ENCODE results near the gene MOGAT2. TPM values are rescaled to one million over a fixed set of nuclear protein-coding genes. Genes with fewer than 3 reads are reported as not detected.

The MOGAT2 gene
- total RNA-seq, 1 experiment from 2014 or later = 0.39 TPM

- H3K27me3 Mint-ChIP-seq (ENCODE audit: insufficient read depth, unreplicated experiment) = no peaks in the 10 kb centered on the region
- no peaks in the 10 kb centered on the region for H3K36me3 ChIP-seq (ENCODE audit: control insufficient read depth, insufficient read depth, low read length)
- ChIA-PET POLR2A (interaction anchor here (0.5 kb wide), 1 partner anchor 43 kb away, joined by 3 read pairs; no protein-coding TSS in a partner anchor), CTCF (interaction anchor here (0.8 to 1.2 kb wide), 3 partner anchors 34 to 227 kb away, joined by 3 to 4 read pairs (median 3); no protein-coding TSS in a partner anchor)
- H3K9me3 ChIP-seq = 0 out of 2 replicates have a peak, but pooled peaks cover 3% of the 10 kb centered on the region
- H3K9me3 Mint-ChIP-seq (ENCODE audit: unreplicated experiment) = no peaks in the 10 kb centered on the region
- H3K4me3 Mint-ChIP-seq (ENCODE audit: unreplicated experiment) = no peak overlapping the region
- TF ChIP-seq CTCF (IDR thresholded peaks at IDR 0.05; ENCODE audit: insufficient read depth in 1 of 2, low read depth in 1 of 2, low read length in 1 of 2, severe bottlenecking in 1 of 2, unreplicated experiment in 1 of 2) = no peak
- H3K4me1 Mint-ChIP-seq (ENCODE audit: low read depth, unreplicated experiment) = no peaks in the 10 kb centered on the region
- H3K4me1 ChIP-seq = peaks cover 20% of the 10 kb centered on the region
- no peak overlapping the region for H3K4me3 ChIP-seq (ENCODE audit: low read depth, low read length)
- no peak overlapping the region for H3K27ac Mint-ChIP-seq (ENCODE audit: unreplicated experiment)
- no peaks in the 10 kb centered on the region for H3K36me3 Mint-ChIP-seq (ENCODE audit: insufficient read depth, unreplicated experiment)
- H3K27me3 ChIP-seq (replicated peaks; ENCODE audit: control insufficient read depth, insufficient read depth, low read length) = no peaks in the 10 kb centered on the region
- intact Hi-C loops (cut with micrococcal nuclease; ENCODE audit: unreplicated experiment) = no loop called here
- BruUV-seq (replicated peaks) = no TSS peak
- DNase-seq = no peak
Observed at GRCh38 chr11:75725547-75726320, 8.1 kb downstream of the MOGAT2 start.

- Histone ChIP-seq H3K4me3 (ENCODE audit: low read depth, low read length) (no peak overlapping the region), H3K4me1 (peaks cover 10% of the 10 kb centered on the region), H3K36me3 (ENCODE audit: control insufficient read depth, insufficient read depth, low read length) (no peaks in the 10 kb centered on the region), H3K9me3 (0 out of 2 replicates have a peak, but pooled peaks cover 3% of the 10 kb centered on the region), H3K27me3 (replicated peaks; ENCODE audit: control insufficient read depth, insufficient read depth, low read length) (no peaks in the 10 kb centered on the region)
- Mint-ChIP-seq H3K27ac (ENCODE audit: unreplicated experiment) (no peak overlapping the region), H3K4me1 (ENCODE audit: low read depth, unreplicated experiment) (peaks cover 10% of the 10 kb centered on the region), H3K36me3 (ENCODE audit: insufficient read depth, unreplicated experiment) (peaks cover 5% of the 10 kb centered on the region), H3K27me3 (ENCODE audit: insufficient read depth, unreplicated experiment) (no peaks in the 10 kb centered on the region), H3K4me3 (ENCODE audit: unreplicated experiment) (no peak overlapping the region), H3K9me3 (ENCODE audit: unreplicated experiment) (no peaks in the 10 kb centered on the region)
- intact Hi-C loops (cut with micrococcal nuclease; ENCODE audit: unreplicated experiment) = no loop called here
- TF ChIP-seq CTCF (IDR thresholded peaks at IDR 0.05; ENCODE audit: insufficient read depth in 1 of 2, low read depth in 1 of 2, low read length in 1 of 2, severe bottlenecking in 1 of 2, unreplicated experiment in 1 of 2) = no peak
- no peak for DNase-seq
- ChIA-PET CTCF (no interaction called here), POLR2A (no interaction called here)
- no TSS peak for BruUV-seq (replicated peaks)
Observed at GRCh38 chr11:75728992-75729391, 11.4 kb downstream of the MOGAT2 start.

- peak in 1 of 2 experiments; percentile 10 for TF ChIP-seq CTCF (IDR thresholded peaks at IDR 0.05; ENCODE audit: insufficient read depth in 1 of 2, low read depth in 1 of 2, low read length in 1 of 2, severe bottlenecking in 1 of 2, unreplicated experiment in 1 of 2)
- ChIA-PET CTCF (no interaction called here), POLR2A (no interaction called here)
- no peak overlapping the region for H3K4me3 ChIP-seq (ENCODE audit: low read depth, low read length)
- peaks cover 5% of the 10 kb centered on the region for H3K36me3 Mint-ChIP-seq (ENCODE audit: insufficient read depth, unreplicated experiment)
- H3K4me1 Mint-ChIP-seq (ENCODE audit: low read depth, unreplicated experiment) = peaks cover 20% of the 10 kb centered on the region
- H3K4me1 ChIP-seq = peaks cover 28% of the 10 kb centered on the region
- DNase-seq = no peak
- intact Hi-C loops (cut with micrococcal nuclease; ENCODE audit: unreplicated experiment) = no loop called here
- H3K9me3 Mint-ChIP-seq (ENCODE audit: unreplicated experiment) = no peaks in the 10 kb centered on the region
- no peaks in the 10 kb centered on the region for H3K27me3 Mint-ChIP-seq (ENCODE audit: insufficient read depth, unreplicated experiment)
- no TSS peak for BruUV-seq (replicated peaks)
- no peaks in the 10 kb centered on the region for H3K36me3 ChIP-seq (ENCODE audit: control insufficient read depth, insufficient read depth, low read length)
- H3K27ac Mint-ChIP-seq (ENCODE audit: unreplicated experiment) = no peak overlapping the region
- H3K9me3 ChIP-seq = 0 out of 2 replicates have a peak, but pooled peaks cover 3% of the 10 kb centered on the region
- no peaks in the 10 kb centered on the region for H3K27me3 ChIP-seq (replicated peaks; ENCODE audit: control insufficient read depth, insufficient read depth, low read length)
- H3K4me3 Mint-ChIP-seq (ENCODE audit: unreplicated experiment) = no peak overlapping the region
Observed at GRCh38 chr11:75731095-75731494, 13.5 kb downstream of the MOGAT2 start.
